Smooth muscle cell (in vitro differentiated cells): Measurements from ENCODE around the gene FMNL2. TPM values are rescaled to one million over a fixed set of nuclear protein-coding genes. Genes with fewer than 3 reads are reported as not detected.

ENCODE experiments used
- DNase-seq: peaks from one replicate; lab custom pipeline; 2025; ENCODE audit not compliant: unreplicated experiment; lab: John Stamatoyannopoulos, UW
- H2AFZ ChIP-seq: fragments of 200-600 bp; sonication (generic); 2 replicates; pipeline ENCODE4 v1.6.0; 2016; ENCODE audit warnings: antibody characterized with exemption, low read depth, mild to moderate bottlenecking
- H3F3A ChIP-seq: fragments of 200-600 bp; sonication (generic); 2 replicates; pipeline ENCODE4 v1.6.0; 2017; ENCODE audit warnings: antibody characterized with exemption, low read depth
- H3K27ac ChIP-seq: fragments of 200-600 bp; sonication (generic); 2 replicates; pipeline ENCODE4 v1.5.1; 2016; ENCODE audit warnings: low read depth, mild to moderate bottlenecking
- H3K27me3 ChIP-seq: fragments of 200-600 bp; sonication (generic); 2 replicates; pipeline ENCODE4 v1.6.1; 2016; ENCODE audit warnings: low read depth, mild to moderate bottlenecking
- H3K36me3 ChIP-seq: fragments of 200-600 bp; sonication (generic); 2 replicates; pipeline ENCODE4 v1.5.1; 2016; ENCODE audit warnings: low read depth
- H3K4me1 ChIP-seq: fragments of 200-600 bp; sonication (generic); 2 replicates; pipeline ENCODE4 v1.5.1; 2016; ENCODE audit warnings: low read depth
- H3K4me2 ChIP-seq: fragments of 200-600 bp; sonication (generic); 2 replicates; pipeline ENCODE4 v1.6.0; 2016; ENCODE audit warnings: mild to moderate bottlenecking
- H3K4me3 ChIP-seq: fragments of 200-600 bp; sonication (generic); 2 replicates; pipeline ENCODE4 v1.5.1; 2016; ENCODE audit warnings: mild to moderate bottlenecking
- H3K79me2 ChIP-seq: fragments of 200-600 bp; sonication (generic); 2 replicates; pipeline ENCODE4 v1.6.0; 2016; ENCODE audit warnings: low read depth, mild to moderate bottlenecking
- H3K9ac ChIP-seq: fragments of 200-600 bp; sonication (generic); 2 replicates; pipeline ENCODE4 v1.6.0; 2016; ENCODE audit warnings: low read depth
- H3K9me3 ChIP-seq: fragments of 200-600 bp; sonication (generic); replicated peaks from 2 replicates; pipeline ENCODE4 v1.5.1; 2016; ENCODE audit warnings: low read depth
- H4K20me1 ChIP-seq: fragments of 200-600 bp; sonication (generic); 2 replicates; pipeline ENCODE4 v1.6.0; 2016; ENCODE audit warnings: low read depth
- WGBS: methylation state at CpG from one replicate; pipeline ENCODE4 v1.1.7; 2016; ENCODE audit warnings: low lambda C conversion rate; 5-methylcytosine and 5-hydroxymethylcytosine counted together
- polyA plus RNA-seq: library from polyadenylated mRNA; unstranded; fragments of >200 nt; fragmentation: Nextera tagmentation; extraction: Ambion mirVana; gene quantifications from 2 replicates; pipeline ENCODE4 v1.2.1, GENCODE V29; 2016
- total RNA-seq: library from RNA; depleted of rRNA; stranded (reverse); fragments of >200 nt; gene quantifications from 2 replicates; pipeline ENCODE4 v1.2.3, GENCODE V29; 2014
- TF ChIP-seq, protein P1 (sequence below): fragments of 200-600 bp; sonication (generic); IDR thresholded peaks from 2 replicates; pipeline ENCODE4 v1.5.1; 2017; ENCODE audit warnings: borderline replicate concordance, mild to moderate bottlenecking, antibody characterized with exemption; ENCODE audit not compliant: insufficient read depth, poor library complexity, severe bottlenecking

The FMNL2 gene
- total and polyA plus RNA-seq, 2 experiments from 2014 or later: 7.4 to 37.3 TPM

DNA sequence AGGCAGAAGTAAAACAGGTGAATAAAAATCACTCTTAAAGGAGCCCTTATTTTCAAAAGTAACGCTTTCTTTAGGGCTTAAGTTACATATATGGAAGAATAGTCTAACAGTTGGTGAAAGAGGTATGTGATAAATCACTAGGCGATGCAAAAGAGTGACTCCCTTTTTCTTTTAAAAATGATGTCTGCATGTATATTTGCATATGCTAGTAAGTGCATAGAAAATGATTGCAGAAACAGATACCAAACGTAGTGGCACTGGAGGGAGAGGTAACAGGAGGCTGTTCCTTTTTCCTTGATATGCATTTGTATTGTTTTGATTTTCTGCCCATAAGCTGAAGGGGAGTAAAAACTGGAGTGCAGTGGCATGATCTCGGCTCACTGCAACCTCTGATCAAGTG is 224.0 kb downstream of the FMNL2 start:
- WGBS: 95% methylated on average over 4 of the region's 4 CpGs
- H2AFZ ChIP-seq: no peak overlapping the region
- H3K4me1 ChIP-seq: peaks cover 9% of the 10 kb centered on the region
- no peaks in the 10 kb centered on the region for H3K27me3 ChIP-seq
- no peaks in the 10 kb centered on the region for H3K79me2 ChIP-seq
- H3K27ac ChIP-seq: peak overlapping the region; percentile 65
- H4K20me1 ChIP-seq: peaks cover 4% of the 10 kb centered on the region
- no peak overlapping the region for H3K4me3 ChIP-seq
- no peaks in the 10 kb centered on the region for H3K9me3 ChIP-seq
- TF ChIP-seq, protein P1, sequence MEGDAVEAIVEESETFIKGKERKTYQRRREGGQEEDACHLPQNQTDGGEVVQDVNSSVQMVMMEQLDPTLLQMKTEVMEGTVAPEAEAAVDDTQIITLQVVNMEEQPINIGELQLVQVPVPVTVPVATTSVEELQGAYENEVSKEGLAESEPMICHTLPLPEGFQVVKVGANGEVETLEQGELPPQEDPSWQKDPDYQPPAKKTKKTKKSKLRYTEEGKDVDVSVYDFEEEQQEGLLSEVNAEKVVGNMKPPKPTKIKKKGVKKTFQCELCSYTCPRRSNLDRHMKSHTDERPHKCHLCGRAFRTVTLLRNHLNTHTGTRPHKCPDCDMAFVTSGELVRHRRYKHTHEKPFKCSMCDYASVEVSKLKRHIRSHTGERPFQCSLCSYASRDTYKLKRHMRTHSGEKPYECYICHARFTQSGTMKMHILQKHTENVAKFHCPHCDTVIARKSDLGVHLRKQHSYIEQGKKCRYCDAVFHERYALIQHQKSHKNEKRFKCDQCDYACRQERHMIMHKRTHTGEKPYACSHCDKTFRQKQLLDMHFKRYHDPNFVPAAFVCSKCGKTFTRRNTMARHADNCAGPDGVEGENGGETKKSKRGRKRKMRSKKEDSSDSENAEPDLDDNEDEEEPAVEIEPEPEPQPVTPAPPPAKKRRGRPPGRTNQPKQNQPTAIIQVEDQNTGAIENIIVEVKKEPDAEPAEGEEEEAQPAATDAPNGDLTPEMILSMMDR: no peak
- DNase-seq: no peak
- no peaks in the 10 kb centered on the region for H3K36me3 ChIP-seq
- peaks cover 6% of the 10 kb centered on the region for H3F3A ChIP-seq
- H3K4me2 ChIP-seq: peak overlapping the region; percentile 38
- no peak overlapping the region for H3K9ac ChIP-seq

DNA sequence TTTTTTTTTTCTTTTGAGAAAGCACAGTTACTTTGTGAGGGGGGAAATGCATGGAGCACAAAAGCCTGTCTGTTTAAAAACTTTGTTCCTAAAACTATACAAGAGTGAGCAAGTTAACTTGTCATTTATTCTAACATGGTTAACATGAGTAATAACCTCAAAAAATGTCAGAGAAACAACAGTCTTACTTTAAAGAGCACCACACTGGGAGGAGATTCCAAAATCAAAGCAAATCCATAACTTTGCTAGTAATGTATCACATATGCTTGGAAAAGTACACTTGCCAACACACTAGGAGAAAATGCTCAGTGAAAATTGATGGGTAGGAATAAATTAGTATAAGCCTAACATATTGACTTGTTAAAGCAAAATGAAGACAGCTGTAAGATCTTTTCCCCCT is 225.2 kb downstream of the FMNL2 start:
- no peak for DNase-seq
- H3K9me3 ChIP-seq: no peaks in the 10 kb centered on the region
- peaks cover 9% of the 10 kb centered on the region for H3K4me1 ChIP-seq
- H3K4me3 ChIP-seq: no peak overlapping the region
- no peaks in the 10 kb centered on the region for H3K79me2 ChIP-seq
- peaks cover 4% of the 10 kb centered on the region for H4K20me1 ChIP-seq
- H2AFZ ChIP-seq: no peak overlapping the region
- TF ChIP-seq, protein P1: no peak
- peak overlapping the region; percentile 60 for H3K4me2 ChIP-seq
- peaks cover 6% of the 10 kb centered on the region for H3F3A ChIP-seq
- no peak overlapping the region for H3K9ac ChIP-seq
- no peaks in the 10 kb centered on the region for H3K27me3 ChIP-seq
- H3K36me3 ChIP-seq: no peaks in the 10 kb centered on the region
- H3K27ac ChIP-seq: peak overlapping the region; percentile 53

DNA sequence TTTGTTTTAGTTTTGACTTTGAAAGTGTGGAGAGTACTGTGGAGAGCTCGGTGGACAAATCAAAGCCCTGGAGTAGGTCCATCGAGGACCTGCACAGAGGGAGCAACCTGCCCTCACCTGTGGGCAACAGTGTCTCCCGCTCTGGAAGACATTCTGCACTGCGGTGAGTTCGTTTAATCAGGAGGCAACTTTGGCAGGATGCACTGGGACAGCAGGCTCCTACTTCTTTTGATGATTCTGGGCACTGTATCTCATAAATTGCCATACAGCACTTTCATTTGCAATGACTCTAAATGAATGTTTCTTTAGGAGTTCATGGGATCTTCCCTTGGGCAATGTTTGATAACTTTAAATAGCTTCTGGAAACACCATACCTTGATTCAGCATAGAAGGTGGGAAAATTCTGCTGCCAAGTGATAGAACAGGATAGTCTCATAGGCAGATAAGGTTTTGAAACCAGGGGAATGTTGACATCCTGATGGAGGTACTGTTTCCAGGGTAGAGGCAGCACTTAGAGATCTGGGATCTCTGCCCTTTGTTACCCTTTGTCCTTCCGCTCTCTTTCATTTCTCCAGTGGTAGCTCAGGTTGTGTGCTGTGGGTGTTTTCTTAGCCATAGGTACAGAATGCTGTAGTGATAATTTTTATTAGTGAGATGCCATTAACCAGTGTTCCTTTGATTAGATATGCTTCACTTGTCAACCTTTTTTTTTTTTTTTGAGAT is 226.1 kb downstream of the FMNL2 start:
- peak overlapping the region; percentile 60 for H3K4me2 ChIP-seq
- H3F3A ChIP-seq: peaks cover 6% of the 10 kb centered on the region
- TF ChIP-seq, protein P1: no peak
- no peak overlapping the region for H3K9ac ChIP-seq
- DNase-seq: no peak
- no peaks in the 10 kb centered on the region for H3K79me2 ChIP-seq
- peaks cover 9% of the 10 kb centered on the region for H3K4me1 ChIP-seq
- no peak overlapping the region for H3K4me3 ChIP-seq
- H3K36me3 ChIP-seq: no peaks in the 10 kb centered on the region
- H3K9me3 ChIP-seq: no peaks in the 10 kb centered on the region
- peaks cover 4% of the 10 kb centered on the region for H4K20me1 ChIP-seq
- H3K27me3 ChIP-seq: no peaks in the 10 kb centered on the region
- no peak overlapping the region for H2AFZ ChIP-seq
- no peak overlapping the region for H3K27ac ChIP-seq
- 97% methylated on average over 6 of the region's 6 CpGs for WGBS

DNA sequence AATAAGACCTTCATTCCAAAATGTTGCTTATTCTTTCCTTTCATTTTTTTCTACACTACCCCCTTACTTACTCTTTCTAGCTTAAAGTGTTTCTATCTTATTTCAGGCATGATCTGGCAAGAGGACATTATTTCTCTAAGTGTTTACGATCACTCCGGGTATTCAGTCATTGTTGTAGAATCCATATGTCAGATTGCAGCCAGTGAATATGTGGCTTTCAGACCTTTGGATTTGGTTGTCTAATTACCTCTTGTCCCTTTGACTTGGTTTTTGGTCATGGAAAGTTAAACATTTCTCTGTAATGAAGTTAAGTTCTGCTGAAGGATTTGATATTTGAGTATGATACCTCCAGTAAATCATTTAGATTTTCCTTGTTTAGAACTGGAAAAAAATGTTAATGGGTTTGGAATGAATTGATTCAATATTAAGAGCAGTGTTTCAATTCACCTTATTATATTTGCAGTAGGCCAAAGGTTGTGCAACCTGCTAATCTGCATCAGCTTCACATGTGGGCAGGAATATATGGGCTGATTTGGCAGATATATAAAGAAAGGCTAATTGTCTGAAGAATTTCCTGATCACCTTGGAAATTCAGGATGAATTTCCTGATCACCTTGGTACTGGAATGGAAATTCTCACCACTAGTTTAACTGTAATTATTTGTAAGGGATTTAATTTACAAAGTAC is 227.4 kb downstream of the FMNL2 start:
- Histone ChIP-seq H3K79me2 (no peaks in the 10 kb centered on the region), H3K4me3 (no peak overlapping the region), H4K20me1 (peaks cover 4% of the 10 kb centered on the region), H2AFZ (no peak overlapping the region), H3K4me1 (peaks cover 9% of the 10 kb centered on the region), H3K4me2 (no peak overlapping the region), H3K27ac (no peak overlapping the region), H3K9ac (no peak overlapping the region), H3K36me3 (no peaks in the 10 kb centered on the region), H3K27me3 (no peaks in the 10 kb centered on the region), H3K9me3 (no peaks in the 10 kb centered on the region), H3F3A (peaks cover 6% of the 10 kb centered on the region)
- DNase-seq: no peak
- 97% methylated on average over 2 of the region's 2 CpGs for WGBS
- TF ChIP-seq, protein P1: no peak
